GM18858 (cell line): ENCODE measurements around the gene ODAD3.

Source experiments
- ATAC-seq: cut with Tn5 transposase; IDR thresholded peaks from one replicate; pipeline ENCODE4 v1.9.1; 2021; ENCODE audit not compliant: unreplicated experiment

The ODAD3 gene

GRCh38 chr19:11378319-11379189 lies 56.4 kb downstream of the ODAD3 start:
- ATAC-seq: no peak

GRCh38 chr19:11377756-11378155 lies 57.2 kb downstream of the ODAD3 start:
- no peak for ATAC-seq

DNA sequence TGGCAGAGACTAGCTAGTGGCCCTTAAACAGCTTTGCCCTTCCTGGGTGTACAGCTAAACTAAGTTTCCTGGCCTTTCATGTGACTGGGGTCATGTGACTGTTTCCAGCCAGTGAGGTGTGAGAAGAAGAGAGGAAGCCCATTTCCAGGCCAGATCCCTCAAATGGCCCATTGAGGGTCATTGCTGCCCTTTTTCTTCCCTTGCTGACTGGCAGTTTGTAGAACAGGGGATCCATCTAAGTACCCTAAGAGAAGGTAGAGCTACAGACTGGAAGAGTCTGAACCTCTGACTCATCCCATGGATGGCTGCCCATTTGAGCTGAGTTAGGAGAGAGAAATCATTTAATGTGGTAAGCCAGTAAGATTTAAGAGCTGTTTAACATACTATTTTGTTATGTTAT lies 57.7 kb downstream of the ODAD3 start:
- no peak for ATAC-seq

- no peak for ATAC-seq
Observed at GRCh38 chr19:11375143-11375948, 59.6 kb downstream of the ODAD3 start.

GRCh38 chr19:11374433-11375142 lies 60.3 kb downstream of the ODAD3 start, which contains the start of gene SWSAP1:
Gene SWSAP1 (plus strand): TSS chr19:11374666. CDS start chr19:11374681, 15 bp downstream.
- ATAC-seq: peak; percentile 69

DNA sequence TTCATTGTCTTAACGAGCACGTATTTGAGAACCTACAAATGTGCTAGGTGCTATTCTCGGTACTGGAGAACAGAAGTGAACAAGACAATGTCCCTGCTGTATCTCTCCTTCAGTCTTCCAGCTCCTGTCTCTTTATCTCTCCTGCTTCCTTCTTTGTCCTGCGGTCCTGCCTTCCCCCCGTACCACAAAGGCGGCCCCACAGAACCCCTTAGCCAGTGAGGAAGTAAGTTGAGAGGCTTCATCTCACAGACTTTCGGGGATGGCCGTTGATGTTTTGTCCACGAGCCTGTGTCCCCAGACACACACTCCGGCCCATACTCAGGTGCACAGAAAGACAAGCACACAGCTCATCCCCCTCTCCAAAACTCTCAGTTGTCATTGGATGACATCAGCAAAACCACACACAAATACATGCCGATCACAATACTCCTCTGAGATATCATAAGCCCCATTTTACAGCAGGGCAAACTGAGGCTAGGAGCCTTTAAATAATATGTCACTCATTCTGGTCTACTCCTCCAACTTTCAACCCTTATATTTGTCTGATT lies 61.0 kb downstream of the ODAD3 start:
- no peak for ATAC-seq

- ATAC-seq: no peak
Observed at GRCh38 chr19:11373166-11373884, 61.6 kb downstream of the ODAD3 start.

GRCh38 chr19:11370744-11371143 lies 64.2 kb downstream of the ODAD3 start:
- ATAC-seq: no peak
